ENCODE data around the gene CDC6. TPM values are rescaled to one million over a fixed set of nuclear protein-coding genes. Genes with fewer than 3 reads are reported as not detected.

The CDC6 gene, protein sequence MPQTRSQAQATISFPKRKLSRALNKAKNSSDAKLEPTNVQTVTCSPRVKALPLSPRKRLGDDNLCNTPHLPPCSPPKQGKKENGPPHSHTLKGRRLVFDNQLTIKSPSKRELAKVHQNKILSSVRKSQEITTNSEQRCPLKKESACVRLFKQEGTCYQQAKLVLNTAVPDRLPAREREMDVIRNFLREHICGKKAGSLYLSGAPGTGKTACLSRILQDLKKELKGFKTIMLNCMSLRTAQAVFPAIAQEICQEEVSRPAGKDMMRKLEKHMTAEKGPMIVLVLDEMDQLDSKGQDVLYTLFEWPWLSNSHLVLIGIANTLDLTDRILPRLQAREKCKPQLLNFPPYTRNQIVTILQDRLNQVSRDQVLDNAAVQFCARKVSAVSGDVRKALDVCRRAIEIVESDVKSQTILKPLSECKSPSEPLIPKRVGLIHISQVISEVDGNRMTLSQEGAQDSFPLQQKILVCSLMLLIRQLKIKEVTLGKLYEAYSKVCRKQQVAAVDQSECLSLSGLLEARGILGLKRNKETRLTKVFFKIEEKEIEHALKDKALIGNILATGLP
- 10 to 100 TPM; 17.1 to 27.8 (median 25.1) TPM for polyA plus RNA-seq (ENCODE audit: insufficient read length in 3 of 3)
- long read RNA-seq, donor 1, full-length matches to known transcripts: 1 of 1 reads
- long read RNA-seq, donor 1, partial matches to known transcripts: 0 of 1 reads
- long read RNA-seq, donor 1, other reads (novel, unspliced or antisense): 0 of 1 reads
- long read RNA-seq, donor 2, full-length matches to known transcripts: 3 of 3 reads
- long read RNA-seq, donor 2, partial matches to known transcripts: 0 of 3 reads
- long read RNA-seq, donor 2, other reads (novel, unspliced or antisense): 0 of 3 reads
- long read RNA-seq, donor 3, full-length matches to known transcripts: 5 of 5 reads
- long read RNA-seq, donor 3, partial matches to known transcripts: 0 of 5 reads
- long read RNA-seq, donor 3, other reads (novel, unspliced or antisense): 0 of 5 reads
- long read RNA-seq, donor 4, full-length matches to known transcripts: 3 of 3 reads
- long read RNA-seq, donor 4, partial matches to known transcripts: 0 of 3 reads
- long read RNA-seq, donor 4, other reads (novel, unspliced or antisense): 0 of 3 reads
- long read RNA-seq, donor 5: 0 reads
- long read RNA-seq, donor 6, full-length matches to known transcripts: 4 of 4 reads
- long read RNA-seq, donor 6, partial matches to known transcripts: 0 of 4 reads
- long read RNA-seq, donor 6, other reads (novel, unspliced or antisense): 0 of 4 reads
- long read RNA-seq, donor 7, full-length matches to known transcripts: 4 of 4 reads
- long read RNA-seq, donor 7, partial matches to known transcripts: 0 of 4 reads
- long read RNA-seq, donor 7, other reads (novel, unspliced or antisense): 0 of 4 reads
- long read RNA-seq, donor 8: 0 reads
- long read RNA-seq, donor 9, full-length matches to known transcripts: 3 of 3 reads
- long read RNA-seq, donor 9, partial matches to known transcripts: 0 of 3 reads
- long read RNA-seq, donor 9, other reads (novel, unspliced or antisense): 0 of 3 reads
- long read RNA-seq, donor 10, full-length matches to known transcripts: 3 of 3 reads
- long read RNA-seq, donor 10, partial matches to known transcripts: 0 of 3 reads
- long read RNA-seq, donor 10, other reads (novel, unspliced or antisense): 0 of 3 reads
- long read RNA-seq, donor 11, full-length matches to known transcripts: 3 of 3 reads
- long read RNA-seq, donor 11, partial matches to known transcripts: 0 of 3 reads
- long read RNA-seq, donor 11, other reads (novel, unspliced or antisense): 0 of 3 reads
- long read RNA-seq, donor 12: 0 reads
- long read RNA-seq, donor 13: 0 reads
- long read RNA-seq, donor 14, full-length matches to known transcripts: 7 of 13 reads
- long read RNA-seq, donor 14, partial matches to known transcripts: 6 of 13 reads
- long read RNA-seq, donor 14, other reads (novel, unspliced or antisense): 0 of 13 reads
- long read RNA-seq, donor 15: 0 reads
- long read RNA-seq, donor 16, full-length matches to known transcripts: 15 of 15 reads
- long read RNA-seq, donor 16, partial matches to known transcripts: 0 of 15 reads
- long read RNA-seq, donor 16, other reads (novel, unspliced or antisense): 0 of 15 reads

DNA sequence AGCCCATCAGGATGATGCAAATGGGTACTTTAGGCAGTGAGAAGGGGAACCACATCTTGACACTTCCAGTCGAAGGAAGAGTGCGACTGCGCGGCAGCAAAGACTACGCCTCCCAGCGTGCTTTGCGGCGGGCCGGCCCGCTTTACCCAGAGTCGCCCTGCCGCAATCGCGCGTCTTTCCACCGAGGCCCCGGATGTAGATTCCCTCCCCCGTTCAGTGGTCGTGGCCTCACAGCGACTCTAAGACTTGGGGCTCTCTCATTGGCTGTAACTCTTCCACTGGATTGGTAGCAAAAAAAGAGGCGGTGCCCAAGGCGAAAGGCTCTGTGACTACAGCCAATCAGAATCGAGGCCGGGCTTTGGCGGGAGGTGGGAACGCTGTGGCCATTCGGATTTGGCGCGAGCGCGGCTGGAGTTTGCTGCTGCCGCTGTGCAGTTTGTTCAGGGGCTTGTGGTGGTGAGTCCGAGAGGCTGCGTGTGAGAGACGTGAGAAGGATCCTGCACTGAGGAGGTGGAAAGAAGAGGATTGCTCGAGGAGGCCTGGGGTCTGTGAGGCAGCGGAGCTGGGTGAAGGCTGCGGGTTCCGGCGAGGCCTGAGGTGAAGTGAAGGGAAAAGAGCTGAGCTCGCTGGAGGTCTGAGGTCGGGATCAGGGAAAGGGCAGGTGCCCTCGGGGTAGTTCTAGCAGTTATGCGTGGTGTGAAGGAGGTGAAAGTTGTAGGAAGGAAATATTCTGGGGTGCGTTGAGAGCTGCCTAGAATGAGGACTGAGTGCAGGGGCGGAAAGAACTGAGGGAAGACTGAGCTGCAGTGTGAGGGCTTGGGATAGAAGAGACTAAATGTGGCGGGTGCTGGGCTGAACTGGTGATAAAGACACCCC is at the start of gene CDC6:
TSS of gene CDC6 (plus strand) at position 386 of the 876 bp plus-strand sequence. CDS start 1,542 bp downstream, outside the sequence.
- DNase-seq (ENCODE audit: extremely low read depth in 1 of 11, low read depth in 9 of 11, low spot score in 4 of 11): peak; percentile 94 to 100 (median 99)

- no peak for DNase-seq (ENCODE audit: extremely low read depth in 1 of 11, low read depth in 9 of 11, low spot score in 4 of 11)
Observed at GRCh38 chr17:40241252-40241834, 46.3 kb upstream of the CDC6 start.

GRCh38 chr17:40242774-40243173 is 44.9 kb upstream of the CDC6 start:
- no peak for DNase-seq (ENCODE audit: extremely low read depth in 1 of 11, low read depth in 9 of 11, low spot score in 4 of 11)

DNA sequence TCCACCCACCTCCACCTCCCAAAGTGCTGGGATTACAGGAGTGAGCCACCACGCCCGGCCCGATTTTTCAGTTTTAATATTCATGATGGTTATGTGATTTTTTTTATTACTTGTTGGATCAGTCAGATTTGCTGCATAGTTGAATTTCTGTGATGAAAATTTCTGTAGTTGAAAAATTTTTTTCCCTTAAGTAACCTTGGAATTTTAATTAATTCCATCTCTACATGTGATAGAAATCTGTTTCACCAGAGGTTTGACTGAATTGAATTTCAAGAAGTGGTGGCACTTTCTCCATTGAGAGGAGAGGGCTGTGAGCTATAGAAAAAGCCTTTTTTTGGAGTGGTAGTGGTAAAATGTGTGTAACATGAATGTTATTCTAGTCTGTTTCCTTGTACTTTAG is 43.9 kb upstream of the CDC6 start:
- no peak for DNase-seq (ENCODE audit: extremely low read depth in 1 of 11, low read depth in 9 of 11, low spot score in 4 of 11)

GRCh38 chr17:40244255-40244654 is 43.4 kb upstream of the CDC6 start:
- DNase-seq (ENCODE audit: extremely low read depth in 1 of 11, low read depth in 9 of 11, low spot score in 4 of 11): no peak

DNA sequence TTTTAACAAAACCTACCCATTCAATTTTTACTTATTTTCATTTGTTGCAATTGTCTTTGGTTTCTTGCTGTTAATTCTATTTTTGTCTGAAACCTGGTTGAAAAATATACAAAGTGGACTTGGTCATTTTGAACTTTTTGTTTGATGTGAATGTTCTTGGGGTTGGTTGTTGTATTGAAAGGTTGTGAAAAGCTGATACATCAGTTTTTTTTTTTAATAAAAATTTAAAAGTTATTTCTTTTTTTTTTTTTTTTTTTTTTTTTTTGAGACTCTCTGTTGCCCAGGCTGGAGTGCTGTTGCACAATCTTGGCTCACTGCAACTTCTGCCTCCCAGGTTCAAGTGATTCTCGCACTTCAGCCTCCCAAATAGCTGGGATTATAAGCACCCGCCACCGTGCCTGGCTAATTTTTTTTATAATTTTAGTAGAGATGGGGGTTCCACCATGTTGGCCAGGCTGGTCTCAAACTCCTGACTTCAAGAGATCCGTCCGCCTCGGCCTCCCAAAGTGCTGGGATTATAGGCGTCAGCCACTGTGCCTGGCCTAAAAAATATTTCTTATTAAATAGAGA is 39.7 kb upstream of the CDC6 start:
- no peak for DNase-seq (ENCODE audit: extremely low read depth in 1 of 11, low read depth in 9 of 11, low spot score in 4 of 11)

GRCh38 chr17:40248507-40248906 is 39.2 kb upstream of the CDC6 start:
- no peak for DNase-seq (ENCODE audit: extremely low read depth in 1 of 11, low read depth in 9 of 11, low spot score in 4 of 11)

DNA sequence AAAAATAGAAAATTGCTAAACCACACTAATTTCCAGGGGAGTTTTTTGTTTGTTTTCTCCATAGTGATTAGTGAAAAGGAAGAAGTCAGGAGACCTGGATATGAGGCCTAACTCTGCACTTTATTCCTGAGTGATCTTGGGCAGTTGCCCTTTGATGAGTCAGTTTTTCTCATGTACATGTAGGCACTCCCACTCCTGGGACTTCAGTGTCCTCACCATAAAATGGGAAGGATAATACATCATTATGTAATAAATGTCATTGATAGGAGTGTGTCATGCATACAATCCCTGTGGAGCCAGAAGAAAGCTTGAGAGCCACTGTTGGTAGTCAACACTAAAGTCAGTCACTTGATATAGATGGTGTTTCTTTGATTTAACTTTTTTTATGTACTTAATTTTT is 36.1 kb upstream of the CDC6 start:
- DNase-seq (ENCODE audit: extremely low read depth in 1 of 11, low read depth in 9 of 11, low spot score in 4 of 11): no peak

DNA sequence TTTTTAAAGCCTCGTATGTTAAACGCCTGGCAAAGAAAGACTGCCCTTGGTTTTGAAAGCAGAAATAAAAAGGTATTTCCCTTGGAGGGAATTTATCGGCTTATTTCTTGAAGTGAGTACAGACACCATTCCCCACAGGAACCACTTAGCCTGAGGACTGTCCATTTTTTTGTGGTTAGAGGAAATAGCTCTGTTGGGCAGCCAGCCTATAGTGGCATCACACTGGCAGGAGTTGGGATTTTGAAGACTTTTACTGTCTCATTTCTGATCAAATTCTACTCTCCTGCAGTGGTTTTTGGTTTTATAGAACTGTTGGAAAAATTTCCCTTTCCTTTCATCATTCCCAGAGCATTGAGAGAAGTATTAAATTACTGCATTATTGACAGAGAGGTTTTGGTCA is 34.1 kb upstream of the CDC6 start:
- no peak for DNase-seq (ENCODE audit: extremely low read depth in 1 of 11, low read depth in 9 of 11, low spot score in 4 of 11)

DNA sequence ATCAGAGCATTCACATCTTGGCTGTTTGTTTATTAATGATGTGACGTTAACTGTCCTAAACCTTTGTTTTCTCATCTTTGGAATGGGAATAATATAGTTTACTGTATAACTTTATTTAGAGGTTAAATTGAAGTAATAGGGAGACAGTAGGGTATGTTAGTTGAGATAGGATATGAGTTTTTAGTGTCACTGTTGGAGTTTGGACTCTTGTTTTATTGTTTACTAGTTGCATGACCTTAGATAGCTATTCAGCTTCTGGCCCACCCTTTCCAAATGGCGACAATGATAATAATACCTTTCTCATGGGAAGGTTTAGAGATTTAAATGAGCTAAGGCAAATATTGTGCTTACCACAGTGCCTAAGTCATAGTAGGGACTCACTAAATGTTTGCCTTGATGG is 28.2 kb upstream of the CDC6 start:
- no peak for DNase-seq (ENCODE audit: extremely low read depth in 1 of 11, low read depth in 9 of 11, low spot score in 4 of 11)

- no peak for DNase-seq (ENCODE audit: extremely low read depth in 1 of 11, low read depth in 9 of 11, low spot score in 4 of 11)
Observed at GRCh38 chr17:40260528-40260927, 27.2 kb upstream of the CDC6 start.

GRCh38 chr17:40264458-40265185 is 23.1 kb upstream of the CDC6 start:
- no peak for DNase-seq (ENCODE audit: extremely low read depth in 1 of 11, low read depth in 9 of 11, low spot score in 4 of 11)

DNA sequence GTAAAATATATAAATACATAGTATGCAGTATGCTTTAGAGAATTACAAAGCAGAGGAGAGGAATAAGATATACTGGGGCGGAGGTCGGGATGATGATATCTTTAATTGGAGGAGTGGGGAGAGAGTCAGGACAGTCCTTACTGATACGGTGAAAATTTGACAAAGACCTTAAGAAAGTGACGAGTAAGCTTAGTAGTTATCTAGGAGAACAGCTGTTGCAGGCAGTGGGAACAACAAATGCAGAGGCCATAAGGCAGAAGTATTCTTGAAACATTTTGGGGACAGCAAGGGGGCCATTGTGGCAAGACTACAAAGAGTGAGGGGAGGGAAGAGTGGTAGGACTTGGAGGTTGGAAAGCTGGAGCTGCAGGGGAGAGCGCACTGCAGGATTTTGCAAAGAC is 22.3 kb upstream of the CDC6 start:
- DNase-seq (ENCODE audit: extremely low read depth in 1 of 11, low read depth in 9 of 11, low spot score in 4 of 11): no peak

- DNase-seq (ENCODE audit: extremely low read depth in 1 of 11, low read depth in 9 of 11, low spot score in 4 of 11): no peak
Observed at GRCh38 chr17:40266882-40267281, 20.8 kb upstream of the CDC6 start.

GRCh38 chr17:40268141-40268712 is 19.5 kb upstream of the CDC6 start:
- DNase-seq (ENCODE audit: extremely low read depth in 1 of 11, low read depth in 9 of 11, low spot score in 4 of 11): no peak
